CD4-positive, alpha-beta T cell (primary cell): Measurements from ENCODE around the gene KIAA2012. TPM values are rescaled to one million over a fixed set of nuclear protein-coding genes. Genes with fewer than 3 reads are reported as not detected.

Experiments
- ATAC-seq: fragments of 200-7000 bp; cut with Tn5 transposase; one replicate; pipeline ENCODE4 v1.10.0; 2022; ENCODE audit warnings: mild to moderate bottlenecking; ENCODE audit not compliant: poor library complexity
- CTCF ChIA-PET: fragments of 350-600 bp; sonication (Branson Sonifier 250); formaldehyde crosslinking; loops from one replicate; lab custom pipeline; 2021; ENCODE audit warnings: antibody characterized with exemption, inconsistent platforms; lab: Charles Lee
- POLR2A ChIA-PET: fragments of 350-600 bp; sonication (Branson Sonifier 250); formaldehyde crosslinking; loops from one replicate; lab custom pipeline; 2021; ENCODE audit warnings: antibody characterized with exemption, inconsistent platforms; lab: Charles Lee
- DNase-seq, 14 experiments: peaks; one replicate each; pipeline ENCODE4 v3.0.0-alpha.2; 2013 to 2020; ENCODE audit warnings: mixed read lengths in 2 of 14
- H3K27ac ChIP-seq, 2 donors: one replicate each; pipeline versions ENCODE4 v1.5.1 to v1.7.0; 2013; ENCODE audit warnings: low read length in 2 of 2, low read depth in 1 of 2, mild to moderate bottlenecking in 1 of 2
- H3K27me3 ChIP-seq, 2 experiments: 1 replicate in 1 of 2; 2 replicates in 1 of 2; pipeline versions ENCODE4 v1.6.1 to v1.7.0; 2013; ENCODE audit warnings: low read length in 2 of 2, control low read depth in 1 of 2, mild to moderate bottlenecking in 1 of 2, moderate library complexity in 1 of 2; ENCODE audit not compliant: insufficient read depth in 2 of 2, control insufficient read depth in 1 of 2
- H3K36me3 ChIP-seq: one replicate; pipeline ENCODE4 v1.6.1; 2013; ENCODE audit warnings: low read length, control low read depth; ENCODE audit not compliant: insufficient read depth
- H3K4me1 ChIP-seq: one replicate; pipeline ENCODE4 v1.6.1; 2013; ENCODE audit warnings: low read length, control low read depth; ENCODE audit not compliant: insufficient read depth
- H3K4me3 ChIP-seq: one replicate; pipeline ENCODE4 v1.5.1; 2013; ENCODE audit warnings: mild to moderate bottlenecking, low read length, moderate library complexity
- H3K9me3 ChIP-seq, 2 experiments: 1 replicate in 1 of 2; 2 replicates in 1 of 2; pipeline versions ENCODE4 v1.6.1 to v1.7.0; 2013; ENCODE audit warnings: low read length in 2 of 2, mild to moderate bottlenecking in 2 of 2, control low read depth in 1 of 2, moderate library complexity in 1 of 2; ENCODE audit not compliant: control insufficient read depth in 1 of 2, insufficient read depth in 1 of 2
- H3K27ac Mint-ChIP-seq: one replicate; pipeline ENCODE4 v1.8.0; 2020; ENCODE audit warnings: mixed read lengths
- H3K27me3 Mint-ChIP-seq: one replicate; pipeline ENCODE4 v1.8.0; 2021; ENCODE audit warnings: mixed read lengths
- H3K36me3 Mint-ChIP-seq: one replicate; pipeline ENCODE4 v1.8.0; 2021; ENCODE audit warnings: low read depth, mixed read lengths
- H3K4me1 Mint-ChIP-seq: one replicate; pipeline ENCODE4 v1.8.0; 2021; ENCODE audit warnings: low read depth, mixed read lengths
- H3K4me3 Mint-ChIP-seq: one replicate; pipeline ENCODE4 v1.8.0; 2020; ENCODE audit warnings: mild to moderate bottlenecking, mixed read lengths
- H3K9me3 Mint-ChIP-seq: one replicate; pipeline ENCODE4 v1.8.0; 2020; ENCODE audit warnings: mixed read lengths
- CTCF ChIP-seq: fragments of 200-600 bp; IDR thresholded peaks from one replicate; pipeline ENCODE4 v1.8.0; 2022; ENCODE audit warnings: antibody characterized with exemption, mild to moderate bottlenecking
- intact Hi-C, 2 experiments: fragments of 100-400 bp; cut with DNase I in 1 of 2; cut with micrococcal nuclease in 1 of 2; formaldehyde crosslinking; loops; one replicate each; pipeline versions ENCODE4 v1.15.1 to v1.9.0; 2023 to 2025; cut with DNase I, micrococcal nuclease
- total RNA-seq, 174 experiments: library from RNA in 2 of 174; stranded (reverse) in 2 of 174; gene quantifications; one replicate each; pipeline ENCODE4 v1.2.3 and lab custom pipeline; 2021 to 2026

The KIAA2012 gene
- total RNA-seq, 2 experiments from 2014 or later, result not detected

GRCh38 chr2:202084265-202084664, 11.2 kb downstream of the KIAA2012 start:
- Mint-ChIP-seq H3K36me3 (no peaks in the 10 kb centered on the region), H3K4me1 (no peaks in the 10 kb centered on the region), H3K27ac (no peak overlapping the region), H3K4me3 (no peak overlapping the region), H3K27me3 (no peaks in the 10 kb centered on the region), H3K9me3 (peaks cover 3% of the 10 kb centered on the region)
- Histone ChIP-seq H3K9me3 (no peaks in the 10 kb centered on the region), H3K27me3 (peaks cover 0 to 3% of the 10 kb centered on the region in 2 experiments), H3K4me1 (no peaks in the 10 kb centered on the region), H3K27ac (no peak overlapping the region), H3K4me3 (no peak overlapping the region), H3K36me3 (no peaks in the 10 kb centered on the region)
- ATAC-seq, result no peak
- CTCF ChIA-PET, result no interaction called here
- intact Hi-C loops, result no loop called here
- no peak for DNase-seq
- POLR2A ChIA-PET, result no interaction called here
- TF ChIP-seq CTCF, result no peak

DNA sequence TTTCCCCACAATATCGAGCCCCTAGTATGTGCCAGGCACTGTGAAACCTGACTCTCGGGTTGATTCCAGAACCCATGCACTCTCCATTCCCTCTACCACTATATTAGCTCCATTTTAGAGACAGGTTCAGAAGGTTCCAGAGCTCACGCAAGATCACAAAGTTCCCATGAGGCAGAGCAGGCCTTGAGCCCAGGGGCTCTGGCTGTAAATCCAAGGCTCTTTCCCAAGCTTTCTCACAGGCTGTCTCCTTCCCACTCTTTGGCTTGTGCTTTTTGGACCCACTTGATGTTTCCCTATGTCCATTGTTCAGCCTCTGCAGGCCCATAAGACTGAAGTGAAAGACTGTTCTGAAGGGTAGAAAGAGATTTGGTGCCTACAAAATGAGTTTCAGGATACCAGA, 15.7 kb downstream of the KIAA2012 start:
- intact Hi-C loops, result no loop called here
- H3K27me3 ChIP-seq, result peaks cover 0 to 3% of the 10 kb centered on the region in 2 experiments
- no peaks in the 10 kb centered on the region for H3K9me3 Mint-ChIP-seq
- no peak for ATAC-seq
- DNase-seq, result no peak
- H3K27me3 Mint-ChIP-seq, result peaks cover 19% of the 10 kb centered on the region
- H3K4me3 ChIP-seq, result no peak overlapping the region
- H3K36me3 Mint-ChIP-seq, result no peaks in the 10 kb centered on the region
- TF ChIP-seq CTCF, result no peak
- H3K27ac Mint-ChIP-seq, result no peak overlapping the region
- no peaks in the 10 kb centered on the region for H3K4me1 ChIP-seq
- no peaks in the 10 kb centered on the region for H3K9me3 ChIP-seq
- no peaks in the 10 kb centered on the region for H3K4me1 Mint-ChIP-seq
- ChIA-PET CTCF (no interaction called here), POLR2A (no interaction called here)
- no peaks in the 10 kb centered on the region for H3K36me3 ChIP-seq
- no peak overlapping the region for H3K4me3 Mint-ChIP-seq
- H3K27ac ChIP-seq, result no peak overlapping the region

DNA sequence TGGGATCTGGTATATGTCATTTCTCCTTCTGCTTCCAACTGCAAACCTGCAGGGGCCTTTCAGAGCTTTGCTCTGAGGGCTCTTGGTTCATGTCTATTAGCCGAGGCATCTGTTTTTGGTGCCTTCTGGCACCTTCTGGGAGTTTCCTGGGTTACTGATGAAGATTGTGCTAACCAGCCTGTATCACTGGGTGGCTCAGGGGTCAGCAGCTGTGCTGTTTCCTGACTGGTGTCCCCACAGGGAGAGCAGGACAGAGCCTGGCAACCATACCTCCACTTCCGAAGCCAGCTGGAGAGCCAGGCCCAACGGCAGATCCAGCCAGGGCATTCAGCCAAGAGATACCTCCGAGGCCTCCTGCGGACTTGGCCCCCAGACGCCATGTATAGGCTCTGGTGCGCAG, 17.5 kb downstream of the KIAA2012 start:
- POLR2A ChIA-PET, result no interaction called here
- no peak overlapping the region for H3K27ac Mint-ChIP-seq

More for the DNA sequence above, 17.5 kb downstream of the KIAA2012 start:
- CTCF ChIA-PET, result no interaction called here
- H3K27me3 Mint-ChIP-seq, result peaks cover 19% of the 10 kb centered on the region
- H3K4me1 Mint-ChIP-seq, result no peaks in the 10 kb centered on the region
- Histone ChIP-seq H3K36me3 (no peaks in the 10 kb centered on the region), H3K9me3 (no peaks in the 10 kb centered on the region), H3K27me3 (no peaks in the 10 kb centered on the region), H3K4me3 (no peak overlapping the region), H3K4me1 (no peaks in the 10 kb centered on the region), H3K27ac (no peak overlapping the region)
- H3K9me3 Mint-ChIP-seq, result no peaks in the 10 kb centered on the region
- no peak overlapping the region for H3K4me3 Mint-ChIP-seq
- DNase-seq (no peak), ATAC-seq (no peak)
- intact Hi-C loops, result no loop called here
- TF ChIP-seq CTCF, result no peak
- no peaks in the 10 kb centered on the region for H3K36me3 Mint-ChIP-seq
